ENCODE data around the gene SLC49A4. TPM values are rescaled to one million over a fixed set of nuclear protein-coding genes. Genes with fewer than 3 reads are reported as not detected.

The SLC49A4 gene
- total and polyA plus RNA-seq, 2 of the 8 experiments (the other 6 are each of a cell fraction or from before 2014, with no cell fraction given) = 9.5 to 10.2 TPM

- no peaks in the 10 kb centered on the region; a peak in 2 of 7 replicates for H3K27me3 ChIP-seq (replicated peaks in 1 of 4; ENCODE audit: control insufficient read depth in 3 of 4, extremely low read depth in 1 of 4, insufficient read depth in 3 of 4, low read length in 3 of 4)
- no peak overlapping the region for H3K23ac ChIP-seq (ENCODE audit: insufficient read length)
- peaks cover 0 to 9% (median 5%) of the 10 kb centered on the region in 4 experiments; a peak in 4 of 8 replicates for H3K36me3 ChIP-seq (ENCODE audit: control insufficient read depth in 2 of 4, insufficient read depth in 4 of 4, low read length in 3 of 4)
- H3K23me2 ChIP-seq (ENCODE audit: low read depth, low read length) = no peaks in the 10 kb centered on the region
- no peak overlapping the region for H2AK5ac ChIP-seq (ENCODE audit: low read depth, low read length)
- no peak overlapping the region for H3K4ac ChIP-seq (replicated peaks; ENCODE audit: insufficient read length, low read depth, low read length)
- DNase-seq (ENCODE audit: low read depth in 1 of 2, low spot score in 2 of 2) (no peak), FAIRE-seq (no peak)
- no peak overlapping the region for H4K91ac ChIP-seq (replicated peaks; ENCODE audit: insufficient read length, low read length)
- no peak overlapping the region for H2BK5ac ChIP-seq (ENCODE audit: low read depth, low read length)
- H3K79me1 ChIP-seq (ENCODE audit: low read depth, low read length) = no peaks in the 10 kb centered on the region
- H2BK20ac ChIP-seq (ENCODE audit: low read length) = no peak overlapping the region
- no peak overlapping the region for H3K56ac ChIP-seq (replicated peaks; ENCODE audit: insufficient read length, low read depth, low read length)
- H2BK120ac ChIP-seq (replicated peaks; ENCODE audit: low read depth, low read length) = no peak overlapping the region
- H2AFZ ChIP-seq (ENCODE audit: low read length) = no peak overlapping the region
- H4K5ac ChIP-seq (ENCODE audit: insufficient read length, low read depth, low read length) = no peak overlapping the region
- no peaks in the 10 kb centered on the region for H3K9me3 ChIP-seq (ENCODE audit: insufficient read depth in 2 of 2, low read depth in 1 of 2, low read length in 1 of 2)
- H2BK12ac ChIP-seq (ENCODE audit: low read depth, low read length) = no peak overlapping the region
- no peaks in the 10 kb centered on the region for H3K79me2 ChIP-seq (ENCODE audit: control insufficient read depth in 1 of 2, insufficient read depth in 2 of 2, low read length in 2 of 2)
- H3K4me2 ChIP-seq (ENCODE audit: insufficient read depth in 1 of 2, low read depth in 2 of 2, low read length in 2 of 2) = no peak overlapping the region; a peak in 1 of 4 replicates
- H3K4me3 ChIP-seq (ENCODE audit: extremely low read depth in 1 of 4, insufficient read depth in 2 of 4, low read depth in 3 of 4, low read length in 4 of 4) = no peak overlapping the region
- 90% methylated on average over 46 of the region's 76 CpGs; no CpG with 5 or more reads in 1 of the 2 experiments for WGBS, 2 experiments (ENCODE audit: extremely low coverage in 1 of 2, insufficient coverage in 1 of 2, insufficient read length in 1 of 2, insufficient replicate concordance in 2 of 2, low coverage in 1 of 2, low lambda C conversion rate in 2 of 2, missing lambda C conversion rate in 1 of 2)
- no peak overlapping the region; the same call in 1 of the 2 replicates for H4K8ac ChIP-seq (ENCODE audit: extremely low read depth, insufficient read depth, low read length)
- ChIA-PET POLR2A (ENCODE audit: partially characterized antibody) (interaction anchor here (0.6 kb wide), 1 partner anchor 16 kb away, joined by 4 read pairs; no protein-coding TSS in a partner anchor), CTCF (ENCODE audit: partially characterized antibody) (interaction anchor here (0.8 to 1.9 kb wide), 3 partner anchors 30 to 135 kb away, joined by 3 to 5 read pairs (median 3); no protein-coding TSS in a partner anchor)
- TF ChIP-seq SAP30 (IDR thresholded peaks at IDR 0.05; ENCODE audit: insufficient read depth, insufficient replicate concordance, low read length) = no peak
- peak in 1 of 2 experiments; percentile 21; a peak in 2 of 4 replicates for TF ChIP-seq RAD21 (IDR thresholded peaks at IDR 0.05 in 1 of 2, conservative IDR thresholded peaks at IDR 0.05 in 1 of 2; ENCODE audit: low read depth in 2 of 2, low read length in 2 of 2)
- no peak for TF ChIP-seq SRF (IDR thresholded peaks at IDR 0.05; ENCODE audit: low read depth, low read length)
- TF ChIP-seq TBP (IDR thresholded peaks at IDR 0.05; ENCODE audit: low read depth, low read length) = no peak
- TF ChIP-seq RBBP5 (IDR thresholded peaks at IDR 0.05; ENCODE audit: borderline replicate concordance, low read depth, low read length) = no peak
- no peak for TF ChIP-seq SIX5 (IDR thresholded peaks at IDR 0.05; ENCODE audit: low read depth, low read length)
- no peak for TF ChIP-seq RXRA (IDR thresholded peaks at IDR 0.05; ENCODE audit: insufficient read depth, low read depth, low read length)
- H3K9ac ChIP-seq (replicated peaks in 1 of 4; ENCODE audit: extremely low read depth in 1 of 4, low read depth in 3 of 4, low read length in 3 of 4) = no peak overlapping the region
- no peak overlapping the region for H2BK15ac ChIP-seq (ENCODE audit: low read length)
- H3K4me1 ChIP-seq (replicated peaks in 1 of 4; ENCODE audit: control insufficient read depth in 3 of 4, insufficient read depth in 4 of 4, low read length in 3 of 4) = no peaks in the 10 kb centered on the region
- H3K18ac ChIP-seq (ENCODE audit: extremely low read depth, low read length) = peak overlapping the region; percentile 32; the same call in 1 of the 2 replicates
- no peak overlapping the region for H3K27ac ChIP-seq (ENCODE audit: low read depth, low read length)
- no peaks in the 10 kb centered on the region for H4K20me1 ChIP-seq (replicated peaks in 1 of 2; ENCODE audit: control insufficient read depth in 1 of 2, insufficient read depth in 2 of 2, low read length in 2 of 2)
- H3K14ac ChIP-seq (ENCODE audit: insufficient read length) = no peak overlapping the region
These were observed 118.1 kb downstream of the SLC49A4 start for GRCh38 chr3:122912772-122913538.

Data from H1 (cell line).